HS-27A (cell line): ENCODE measurements around the gene THSD4.
"Not testable (repeated sequence)": the region's sequence is repeated elsewhere in the genome, so short reads cannot be mapped to it uniquely, and the experiment has no call there.

Source experiments
- DNase-seq: peaks from one replicate; pipeline ENCODE4 v3.0.0-alpha.2; 2012; ENCODE audit warnings: low read depth, missing footprints

Gene THSD4

GRCh38 chr15:71658827-71659729 is 543.8 kb downstream of the THSD4 start:
- no peak for DNase-seq

- no peak for DNase-seq
Observed at GRCh38 chr15:71659730-71660067, 544.4 kb downstream of the THSD4 start.

GRCh38 chr15:71660501-71660900 is 545.2 kb downstream of the THSD4 start:
- no peak for DNase-seq

- DNase-seq = no peak
Observed at GRCh38 chr15:71662306-71662705, 547.0 kb downstream of the THSD4 start.

GRCh38 chr15:71664622-71665021 is 549.4 kb downstream of the THSD4 start:
- DNase-seq = no peak

- DNase-seq = no peak
Observed at GRCh38 chr15:71666763-71667620, 551.7 kb downstream of the THSD4 start.

- DNase-seq = no peak
Observed at GRCh38 chr15:71669688-71670087, 554.4 kb downstream of the THSD4 start.

- not testable (repeated sequence) for DNase-seq
Observed at GRCh38 chr15:71670222-71670621, 555.0 kb downstream of the THSD4 start.

GRCh38 chr15:71674354-71674753 is 559.1 kb downstream of the THSD4 start:
- DNase-seq = no peak

GRCh38 chr15:71677352-71677751 is 562.1 kb downstream of the THSD4 start:
- DNase-seq = no peak

GRCh38 chr15:71677766-71678165 is 562.5 kb downstream of the THSD4 start:
- DNase-seq = no peak

GRCh38 chr15:71678191-71678590 is 562.9 kb downstream of the THSD4 start:
- no peak for DNase-seq

GRCh38 chr15:71678605-71679004 is 563.3 kb downstream of the THSD4 start:
- no peak for DNase-seq

GRCh38 chr15:71679223-71679792 is 564.0 kb downstream of the THSD4 start:
- DNase-seq = no peak

- DNase-seq = no peak
Observed at GRCh38 chr15:71679793-71680353, 564.6 kb downstream of the THSD4 start.

- no peak for DNase-seq
Observed at GRCh38 chr15:71682001-71682400, 566.7 kb downstream of the THSD4 start.

- DNase-seq = peak; percentile 69
Observed at GRCh38 chr15:71683411-71684274, 568.4 kb downstream of the THSD4 start.

- DNase-seq = no peak
Observed at GRCh38 chr15:71685420-71685993, 570.2 kb downstream of the THSD4 start.

- no peak for DNase-seq
Observed at GRCh38 chr15:71686221-71687050, 571.2 kb downstream of the THSD4 start.

- DNase-seq = no peak
Observed at GRCh38 chr15:71687902-71688508, 572.7 kb downstream of the THSD4 start.
